Activated naive CD4-positive, alpha-beta T cell treated with anti-CD3 and anti-CD28 coated beads for 36 hours (primary cell): ENCODE measurements around the gene CHMP6. TPM values are rescaled to one million over a fixed set of nuclear protein-coding genes. Genes with fewer than 3 reads are reported as not detected.

ENCODE experiments used
- CTCF ChIA-PET: fragments of 350-600 bp; sonication (Branson Sonifier 250); formaldehyde crosslinking; loops from one replicate; lab custom pipeline; 2021; ENCODE audit warnings: antibody characterized with exemption; lab: Charles Lee
- DNase-seq: peaks from one replicate; pipeline ENCODE4 v3.0.0-alpha.2; 2020
- H3K27ac Mint-ChIP-seq: one replicate; pipeline ENCODE4 v1.8.0; 2021; ENCODE audit warnings: mild to moderate bottlenecking, mixed read lengths
- H3K27me3 Mint-ChIP-seq: one replicate; pipeline ENCODE4 v1.8.0; 2021; ENCODE audit warnings: low read depth, mixed read lengths
- H3K36me3 Mint-ChIP-seq: one replicate; pipeline ENCODE4 v1.8.0; 2021; ENCODE audit warnings: low read depth, mixed read lengths
- H3K4me1 Mint-ChIP-seq: one replicate; pipeline ENCODE4 v1.8.0; 2021; ENCODE audit warnings: low read depth, mixed read lengths
- H3K4me3 Mint-ChIP-seq: one replicate; pipeline ENCODE4 v1.8.0; 2021; ENCODE audit warnings: mild to moderate bottlenecking, moderate library complexity, mixed read lengths
- H3K9me3 Mint-ChIP-seq: one replicate; pipeline ENCODE4 v1.8.0; 2021; ENCODE audit warnings: mixed read lengths
- intact Hi-C: fragments of 100-400 bp; cut with micrococcal nuclease; formaldehyde crosslinking; loops from one replicate; pipeline ENCODE4 v1.15.1; 2023
- total RNA-seq, 2 experiments: library from RNA; stranded (reverse); gene quantifications; one replicate each; pipeline ENCODE4 v1.2.3, GENCODE V29; 2021

The CHMP6 gene
- total RNA-seq, 2 experiments from 2014 or later: 10.1 to 10.6 TPM

- no peak for DNase-seq
- Mint-ChIP-seq H3K4me1 (peaks cover 12% of the 10 kb centered on the region), H3K36me3 (peaks cover 5% of the 10 kb centered on the region), H3K27me3 (no peaks in the 10 kb centered on the region), H3K4me3 (no peak overlapping the region), H3K27ac (no peak overlapping the region), H3K9me3 (no peaks in the 10 kb centered on the region)
- intact Hi-C loops: no loop called here
- CTCF ChIA-PET: no interaction called here
Observed at GRCh38 chr17:80995131-80995530, 3.5 kb downstream of the CHMP6 start.

GRCh38 chr17:80996422-80997305 is 5.0 kb downstream of the CHMP6 start:
- Mint-ChIP-seq H3K4me3 (no peak overlapping the region), H3K4me1 (peaks cover 11% of the 10 kb centered on the region), H3K27ac (no peak overlapping the region), H3K9me3 (no peaks in the 10 kb centered on the region), H3K27me3 (no peaks in the 10 kb centered on the region), H3K36me3 (peaks cover 5% of the 10 kb centered on the region)
- DNase-seq: no peak
- CTCF ChIA-PET: no interaction called here
- intact Hi-C loops: no loop called here

- Mint-ChIP-seq H3K4me1 (peaks cover 11% of the 10 kb centered on the region), H3K36me3 (peaks cover 5% of the 10 kb centered on the region), H3K27me3 (peaks cover under 1% of the 10 kb centered on the region), H3K4me3 (no peak overlapping the region), H3K9me3 (no peaks in the 10 kb centered on the region), H3K27ac (no peak overlapping the region)
- CTCF ChIA-PET: no interaction called here
- intact Hi-C loops: no loop called here
- DNase-seq: no peak
Observed at GRCh38 chr17:80997424-80998117, 5.9 kb downstream of the CHMP6 start.

- DNase-seq: no peak
- Mint-ChIP-seq H3K36me3 (peaks cover 5% of the 10 kb centered on the region), H3K4me3 (no peak overlapping the region), H3K27ac (no peak overlapping the region), H3K27me3 (peaks cover 6% of the 10 kb centered on the region), H3K4me1 (peaks cover 7% of the 10 kb centered on the region), H3K9me3 (no peaks in the 10 kb centered on the region)
- intact Hi-C loops: no loop called here
- CTCF ChIA-PET: no interaction called here
Observed at GRCh38 chr17:80998118-80998747, 6.6 kb downstream of the CHMP6 start.

- DNase-seq: no peak
- intact Hi-C loops: no loop called here
- Mint-ChIP-seq H3K27me3 (peaks cover 11% of the 10 kb centered on the region), H3K9me3 (no peaks in the 10 kb centered on the region), H3K27ac (no peak overlapping the region), H3K36me3 (peaks cover 5% of the 10 kb centered on the region), H3K4me1 (peaks cover 8% of the 10 kb centered on the region), H3K4me3 (no peak overlapping the region)
- CTCF ChIA-PET: no interaction called here
Observed at GRCh38 chr17:80998748-80999535, 7.3 kb downstream of the CHMP6 start.

- Mint-ChIP-seq H3K4me1 (peaks cover 12% of the 10 kb centered on the region), H3K4me3 (no peak overlapping the region), H3K27ac (no peak overlapping the region), H3K9me3 (no peaks in the 10 kb centered on the region), H3K27me3 (peaks cover 15% of the 10 kb centered on the region), H3K36me3 (peaks cover 5% of the 10 kb centered on the region)
- CTCF ChIA-PET: no interaction called here
- no peak for DNase-seq
- intact Hi-C loops: no loop called here
Observed at GRCh38 chr17:80999536-81000333, 8.1 kb downstream of the CHMP6 start.

GRCh38 chr17:81000334-81000630 is 8.6 kb downstream of the CHMP6 start:
- CTCF ChIA-PET: no interaction called here
- H3K27me3 Mint-ChIP-seq: peaks cover 16% of the 10 kb centered on the region
- no peaks in the 10 kb centered on the region for H3K9me3 Mint-ChIP-seq
- no peak overlapping the region for H3K4me3 Mint-ChIP-seq
- no peak overlapping the region for H3K27ac Mint-ChIP-seq
- intact Hi-C loops: no loop called here
- peaks cover 5% of the 10 kb centered on the region for H3K36me3 Mint-ChIP-seq
- peaks cover 13% of the 10 kb centered on the region for H3K4me1 Mint-ChIP-seq
- DNase-seq: no peak

GRCh38 chr17:81000631-81001357 is 9.2 kb downstream of the CHMP6 start:
- DNase-seq: no peak
- Mint-ChIP-seq H3K27ac (no peak overlapping the region), H3K36me3 (peaks cover 3% of the 10 kb centered on the region), H3K4me1 (peaks cover 13% of the 10 kb centered on the region), H3K9me3 (no peaks in the 10 kb centered on the region), H3K4me3 (no peak overlapping the region), H3K27me3 (peaks cover 16% of the 10 kb centered on the region)
- intact Hi-C loops: no loop called here
- CTCF ChIA-PET: no interaction called here

GRCh38 chr17:81002013-81002384 is 10.4 kb downstream of the CHMP6 start:
- intact Hi-C loops: no loop called here
- no peak overlapping the region for H3K27ac Mint-ChIP-seq
- H3K4me3 Mint-ChIP-seq: no peak overlapping the region
- no peaks in the 10 kb centered on the region for H3K9me3 Mint-ChIP-seq
- H3K27me3 Mint-ChIP-seq: peaks cover 20% of the 10 kb centered on the region
- H3K4me1 Mint-ChIP-seq: peaks cover 13% of the 10 kb centered on the region
- peaks cover 1% of the 10 kb centered on the region for H3K36me3 Mint-ChIP-seq
- CTCF ChIA-PET: no interaction called here
- no peak for DNase-seq

- no peak overlapping the region for H3K4me3 Mint-ChIP-seq
- H3K9me3 Mint-ChIP-seq: no peaks in the 10 kb centered on the region
- intact Hi-C loops: no loop called here
- H3K36me3 Mint-ChIP-seq: peaks cover 1% of the 10 kb centered on the region
- no peak for DNase-seq
- peaks cover 20% of the 10 kb centered on the region for H3K27me3 Mint-ChIP-seq
- CTCF ChIA-PET: no interaction called here
- peaks cover 13% of the 10 kb centered on the region for H3K4me1 Mint-ChIP-seq
- H3K27ac Mint-ChIP-seq: no peak overlapping the region
Observed at GRCh38 chr17:81002409-81003361, 11.0 kb downstream of the CHMP6 start.
